Body of pancreas (tissue), 4 donors: ENCODE results near the gene WDR3.

Experiments used
- POLR2A ChIP-seq, 3 donors: fragments of 450-650 bp; IDR thresholded peaks; one replicate each; pipeline ENCODE4 v1.6.1; 2016; ENCODE audit warnings: antibody characterized with exemption in 3 of 3, mild to moderate bottlenecking in 2 of 3
- TF ChIP-seq, protein P1 (sequence below), 7 experiments: fragments of 450-650 bp in 4 of 7; fragments of 200-600 bp in 3 of 7; sonication (generic) in 3 of 7; IDR thresholded peaks; one replicate each; pipeline ENCODE4 v1.5.1; 2016 to 2019; ENCODE audit warnings: antibody characterized with exemption in 7 of 7

DNA sequence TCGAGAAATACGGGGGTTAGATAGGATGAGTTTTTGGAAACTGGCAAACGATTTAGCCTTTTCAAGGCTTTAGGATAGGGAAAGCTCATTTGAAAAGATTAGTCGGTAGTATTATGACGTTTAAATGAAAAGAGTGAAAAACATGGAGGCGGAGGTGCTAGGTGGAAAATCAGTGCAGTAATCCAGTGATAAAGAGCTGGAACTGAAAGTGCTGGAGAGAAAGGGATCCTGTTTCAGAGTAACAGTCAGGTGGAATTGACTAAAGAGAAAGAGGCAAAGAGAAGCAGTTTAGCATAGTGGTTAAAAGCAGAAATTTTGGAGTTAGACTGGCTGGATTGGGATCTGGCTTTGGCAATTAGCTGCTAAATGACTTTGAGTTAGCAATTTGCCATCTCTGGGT is 945 bp downstream of the WDR3 start:
- TF ChIP-seq, protein P1, sequence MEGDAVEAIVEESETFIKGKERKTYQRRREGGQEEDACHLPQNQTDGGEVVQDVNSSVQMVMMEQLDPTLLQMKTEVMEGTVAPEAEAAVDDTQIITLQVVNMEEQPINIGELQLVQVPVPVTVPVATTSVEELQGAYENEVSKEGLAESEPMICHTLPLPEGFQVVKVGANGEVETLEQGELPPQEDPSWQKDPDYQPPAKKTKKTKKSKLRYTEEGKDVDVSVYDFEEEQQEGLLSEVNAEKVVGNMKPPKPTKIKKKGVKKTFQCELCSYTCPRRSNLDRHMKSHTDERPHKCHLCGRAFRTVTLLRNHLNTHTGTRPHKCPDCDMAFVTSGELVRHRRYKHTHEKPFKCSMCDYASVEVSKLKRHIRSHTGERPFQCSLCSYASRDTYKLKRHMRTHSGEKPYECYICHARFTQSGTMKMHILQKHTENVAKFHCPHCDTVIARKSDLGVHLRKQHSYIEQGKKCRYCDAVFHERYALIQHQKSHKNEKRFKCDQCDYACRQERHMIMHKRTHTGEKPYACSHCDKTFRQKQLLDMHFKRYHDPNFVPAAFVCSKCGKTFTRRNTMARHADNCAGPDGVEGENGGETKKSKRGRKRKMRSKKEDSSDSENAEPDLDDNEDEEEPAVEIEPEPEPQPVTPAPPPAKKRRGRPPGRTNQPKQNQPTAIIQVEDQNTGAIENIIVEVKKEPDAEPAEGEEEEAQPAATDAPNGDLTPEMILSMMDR (IDR thresholded peaks at IDR 0.05) = no peak
- no peak for TF ChIP-seq POLR2A (IDR thresholded peaks at IDR 0.05)
